H1 (cell line): ENCODE data around the gene MRAP. TPM values are rescaled to one million over a fixed set of nuclear protein-coding genes. Genes with fewer than 3 reads are reported as not detected.

ENCODE experiments used
- CTCF ChIA-PET: fragments of 300-600 bp; sonication (Branson Sonifier 250); formaldehyde crosslinking; loops from one replicate; lab custom pipeline; 2021; ENCODE audit not compliant: partially characterized antibody; lab: Charles Lee
- POLR2A ChIA-PET: fragments of 300-600 bp; sonication (Branson Sonifier 250); formaldehyde crosslinking; loops from one replicate; lab custom pipeline; 2021; ENCODE audit warnings: inconsistent platforms; ENCODE audit not compliant: partially characterized antibody; lab: Charles Lee
- DNase-seq, 2 experiments: peaks; one replicate each; pipeline versions ENCODE4 v3.0.0 to v3.0.0-alpha.2; 2010 to 2022; ENCODE audit warnings: low spot score in 2 of 2, low read depth in 1 of 2, mixed read lengths in 1 of 2
- FAIRE-seq: peaks from 2 replicates; lab custom pipeline; 2011; peaks lifted over from hg19 to GRCh38; lab: Jason Lieb, UNC
- H2AFZ ChIP-seq: 2 replicates; pipeline ENCODE4 v1.8.1; 2012; ENCODE audit warnings: low read length, inconsistent platforms
- H2AK5ac ChIP-seq: 2 replicates; pipeline ENCODE4 v1.6.1; 2013; ENCODE audit warnings: low read depth, low read length
- H2BK120ac ChIP-seq: replicated peaks from 2 replicates; pipeline ENCODE3; 2013; ENCODE audit warnings: low read depth, low read length, inconsistent platforms
- H2BK12ac ChIP-seq: 2 replicates; pipeline ENCODE4 v1.6.1; 2013; ENCODE audit warnings: low read depth, low read length
- H2BK15ac ChIP-seq: 2 replicates; pipeline ENCODE4 v1.6.1; 2013; ENCODE audit warnings: low read length
- H2BK20ac ChIP-seq: 2 replicates; pipeline ENCODE4 v1.6.1; 2013; ENCODE audit warnings: low read length
- H2BK5ac ChIP-seq: 2 replicates; pipeline ENCODE4 v1.6.1; 2013; ENCODE audit warnings: low read depth, low read length
- H3K14ac ChIP-seq: 2 replicates; pipeline ENCODE4 v1.6.1; 2013; ENCODE audit warnings: inconsistent platforms; ENCODE audit not compliant: insufficient read length
- H3K18ac ChIP-seq: 2 replicates; pipeline ENCODE4 v1.6.1; 2013; ENCODE audit warnings: low read length; ENCODE audit errors: extremely low read depth
- H3K23ac ChIP-seq: 2 replicates; pipeline ENCODE4 v1.6.1; 2013; ENCODE audit warnings: inconsistent platforms; ENCODE audit not compliant: insufficient read length
- H3K23me2 ChIP-seq: 2 replicates; pipeline ENCODE4 v1.6.1; 2013; ENCODE audit warnings: low read depth, low read length
- H3K27ac ChIP-seq: 2 replicates; pipeline ENCODE4 v1.6.1; 2011; ENCODE audit warnings: low read depth, low read length, inconsistent platforms
- H3K27me3 ChIP-seq, 4 experiments: replicated peaks in 1 of 4; 1 replicate in 1 of 4; 2 replicates in 3 of 4; pipeline versions ENCODE4 v1.6.1 to v1.8.1; 2011 to 2013; ENCODE audit warnings: low read length in 3 of 4, mild to moderate bottlenecking in 3 of 4, inconsistent platforms in 2 of 4, mixed read lengths in 2 of 4, moderate library complexity in 1 of 4; ENCODE audit not compliant: control insufficient read depth in 3 of 4, insufficient read depth in 3 of 4; ENCODE audit errors: extremely low read depth in 1 of 4
- H3K36me3 ChIP-seq, 4 experiments: 2 replicates each; pipeline versions ENCODE4 v1.6.1 to v1.8.1; 2011 to 2013; ENCODE audit warnings: mild to moderate bottlenecking in 4 of 4, low read length in 3 of 4, moderate library complexity in 2 of 4, control low read depth in 1 of 4, inconsistent platforms in 1 of 4; ENCODE audit not compliant: insufficient read depth in 4 of 4, control insufficient read depth in 2 of 4
- H3K4ac ChIP-seq: replicated peaks from 2 replicates; pipeline ENCODE3; 2013; ENCODE audit warnings: low read length, low read depth, mixed read lengths, inconsistent platforms; ENCODE audit not compliant: insufficient read length
- H3K4me1 ChIP-seq, 4 experiments: replicated peaks in 1 of 4; 1 replicate in 1 of 4; 2 replicates in 3 of 4; pipeline versions ENCODE4 v1.6.1 to v1.8.1; 2011 to 2013; ENCODE audit warnings: low read length in 3 of 4, inconsistent platforms in 2 of 4, mixed read lengths in 1 of 4; ENCODE audit not compliant: insufficient read depth in 4 of 4, control insufficient read depth in 3 of 4
- H3K4me2 ChIP-seq, 2 experiments: 2 replicates each; pipeline versions ENCODE4 v1.6.1 to v1.8.1; 2011 to 2013; ENCODE audit warnings: low read depth in 2 of 2, low read length in 2 of 2, control low read depth in 1 of 2, inconsistent platforms in 1 of 2, mild to moderate bottlenecking in 1 of 2; ENCODE audit not compliant: insufficient read depth in 1 of 2
- H3K4me3 ChIP-seq, 4 experiments: fragments of 200-600, 300-600 bp in 1 of 4; sonication (generic), shearing (Covaris generic), sonication (Bioruptor Twin) in 1 of 4; 2 replicates each; pipeline versions ENCODE4 v1.5.1 to v1.8.1; 2011 to 2016; ENCODE audit warnings: low read length in 4 of 4, low read depth in 3 of 4, control low read depth in 2 of 4, inconsistent platforms in 2 of 4, mild to moderate bottlenecking in 2 of 4, mixed read lengths in 1 of 4, moderate library complexity in 1 of 4; ENCODE audit not compliant: insufficient read depth in 2 of 4; ENCODE audit errors: extremely low read depth in 1 of 4
- H3K56ac ChIP-seq: replicated peaks from 2 replicates; pipeline ENCODE3; 2013; ENCODE audit warnings: low read depth, mild to moderate bottlenecking, mixed read lengths, low read length, inconsistent platforms; ENCODE audit not compliant: insufficient read length
- H3K79me1 ChIP-seq: 2 replicates; pipeline ENCODE4 v1.6.1; 2013; ENCODE audit warnings: low read depth, low read length, control low read depth
- H3K79me2 ChIP-seq, 2 experiments: 2 replicates each; pipeline versions ENCODE4 v1.6.1 to v1.8.1; 2012 to 2013; ENCODE audit warnings: low read length in 2 of 2, mild to moderate bottlenecking in 2 of 2, inconsistent platforms in 1 of 2; ENCODE audit not compliant: insufficient read depth in 2 of 2, control insufficient read depth in 1 of 2
- H3K9ac ChIP-seq, 4 experiments: replicated peaks in 1 of 4; 1 replicate in 1 of 4; 2 replicates in 3 of 4; pipeline versions ENCODE4 v1.6.1 to v1.8.1; 2011 to 2013; ENCODE audit warnings: low read depth in 3 of 4, low read length in 3 of 4, control low read depth in 2 of 4, mild to moderate bottlenecking in 2 of 4, moderate library complexity in 2 of 4, inconsistent platforms in 1 of 4; ENCODE audit errors: extremely low read depth in 1 of 4
- H3K9me3 ChIP-seq, 2 experiments: 2 replicates each; pipeline versions ENCODE4 v1.6.1 to v1.8.1; 2012 to 2013; ENCODE audit warnings: mild to moderate bottlenecking in 2 of 2, moderate library complexity in 2 of 2, control low read depth in 1 of 2, inconsistent platforms in 1 of 2, low read depth in 1 of 2, low read length in 1 of 2, mixed read lengths in 1 of 2; ENCODE audit not compliant: insufficient read depth in 2 of 2
- H4K20me1 ChIP-seq, 2 experiments: replicated peaks in 1 of 2; 2 replicates each; pipeline versions ENCODE3 to v1.8.1; 2011 to 2013; ENCODE audit warnings: inconsistent platforms in 2 of 2, low read length in 2 of 2, mild to moderate bottlenecking in 1 of 2; ENCODE audit not compliant: insufficient read depth in 2 of 2, control insufficient read depth in 1 of 2
- H4K5ac ChIP-seq: 2 replicates; pipeline ENCODE4 v1.6.1; 2013; ENCODE audit warnings: low read length, low read depth, mixed read lengths, inconsistent platforms; ENCODE audit not compliant: insufficient read length
- H4K8ac ChIP-seq: 2 replicates; pipeline ENCODE4 v1.8.0; 2013; ENCODE audit warnings: mild to moderate bottlenecking, moderate library complexity, low read length, inconsistent platforms; ENCODE audit not compliant: insufficient read depth; ENCODE audit errors: extremely low read depth
- H4K91ac ChIP-seq: replicated peaks from 2 replicates; pipeline ENCODE3; 2013; ENCODE audit warnings: low read length, mixed read lengths, inconsistent platforms; ENCODE audit not compliant: insufficient read length
- ATF3 ChIP-seq: IDR thresholded peaks from 2 replicates; pipeline ENCODE4 v1.6.1; 2011; ENCODE audit warnings: low read depth, mild to moderate bottlenecking, low read length; ENCODE audit not compliant: insufficient read depth
- CBX8 ChIP-seq: fragments of 300-800, 300-1000 bp; sonication (generic); IDR thresholded peaks from 2 replicates; pipeline ENCODE4 v1.7.1; 2016; ENCODE audit warnings: low read depth, low read length, borderline replicate concordance
- EP300 ChIP-seq, 2 experiments: IDR thresholded peaks; 1 replicate in 1 of 2; 2 replicates in 1 of 2; pipeline ENCODE4 v1.6.1; 2011 to 2012; ENCODE audit warnings: low read depth in 2 of 2, low read length in 2 of 2, mild to moderate bottlenecking in 2 of 2, borderline replicate concordance in 1 of 2, inconsistent platforms in 1 of 2, moderate library complexity in 1 of 2
- POLR2AphosphoS5 ChIP-seq: IDR thresholded peaks from 2 replicates; pipeline ENCODE4 v1.6.1; 2011; ENCODE audit warnings: low read depth, low read length
- RBBP5 ChIP-seq: IDR thresholded peaks from 2 replicates; pipeline ENCODE4 v1.7.1; 2012; ENCODE audit warnings: low read depth, mild to moderate bottlenecking, inconsistent platforms, low read length, moderate library complexity, borderline replicate concordance
- RFX5 ChIP-seq: IDR thresholded peaks from 2 replicates; pipeline ENCODE4 v1.6.1; 2011; ENCODE audit warnings: low read depth, low read length, improper control_type of control experiment, borderline replicate concordance
- RXRA ChIP-seq: IDR thresholded peaks from 2 replicates; pipeline ENCODE4 v1.6.1; 2011; ENCODE audit warnings: low read depth, mild to moderate bottlenecking, low read length, moderate library complexity; ENCODE audit not compliant: insufficient read depth
- SAP30 ChIP-seq: fragments of 300-600 bp; sonication (generic); IDR thresholded peaks from 2 replicates; pipeline ENCODE4 v1.7.1; 2012; ENCODE audit warnings: low read length, moderate library complexity, mild to moderate bottlenecking, inconsistent platforms; ENCODE audit not compliant: insufficient read depth, insufficient replicate concordance
- SP2 ChIP-seq: IDR thresholded peaks from 2 replicates; pipeline ENCODE4 v1.6.1; 2012; ENCODE audit warnings: mild to moderate bottlenecking, low read length, inconsistent platforms
- TEAD4 ChIP-seq: IDR thresholded peaks from 2 replicates; pipeline ENCODE4 v1.6.1; 2012; ENCODE audit warnings: low read depth, low read length, inconsistent platforms, mixed read lengths
- USF2 ChIP-seq: IDR thresholded peaks from 2 replicates; pipeline ENCODE4 v1.6.1; 2011; ENCODE audit warnings: low read length, improper control_type of control experiment
- WGBS, 2 experiments: shearing (Covaris generic) in 1 of 2; methylation state at CpG; one replicate each; pipeline versions ENCODE4 v1.1.6 to v1.1.7; 2013 to 2015; ENCODE audit warnings: low lambda C conversion rate in 2 of 2, mixed read lengths in 2 of 2, inconsistent platforms in 1 of 2, low coverage in 1 of 2, missing lambda C conversion rate in 1 of 2; ENCODE audit not compliant: insufficient replicate concordance in 2 of 2, insufficient coverage in 1 of 2, insufficient read length in 1 of 2; ENCODE audit errors: extremely low coverage in 1 of 2, missing lambda C conversion rate in 1 of 2; 5-methylcytosine and 5-hydroxymethylcytosine counted together
- polyA plus RNA-seq, 7 experiments: library from polyadenylated mRNA; depleted of rRNA in 3 of 7; stranded (reverse) in 5 of 7; unstranded in 2 of 7; fragments of >200 nt in 5 of 7; fragments of 200-250 nt in 2 of 7; gene quantifications; 1 replicate in 5 of 7; 2 replicates in 1 of 7; 4 replicates in 1 of 7; pipeline versions ENCODE4 v1.2.1 to v1.2.3, GENCODE V29; 2011 to 2013; ENCODE audit warnings: missing spikeins in 2 of 7, mixed read lengths in 2 of 7
- total RNA-seq: library from RNA; stranded (reverse); fragmentation: NEBNext Ultra II Directional; extraction: Animal tissue kit (Norgen Biotek cat#: 25700); gene quantifications from 2 replicates; pipeline ENCODE4 v1.2.1, GENCODE V29; 2021

MRAP gene
- total and polyA plus RNA-seq, 2 of the 8 experiments (the other 6 are each of a cell fraction or from before 2014, with no cell fraction given), result not detected

- no peak for DNase-seq
- H3K9me3 ChIP-seq, result peaks cover 0 to 3% of the 10 kb centered on the region in 2 experiments; a peak in 1 of 4 replicates
- no peaks in the 10 kb centered on the region for H3K79me2 ChIP-seq
- H3K4me2 ChIP-seq, result no peak overlapping the region
- no peak overlapping the region for H3K56ac ChIP-seq
- no peak overlapping the region for H3K9ac ChIP-seq
- H3K23me2 ChIP-seq, result no peaks in the 10 kb centered on the region; the same call in 1 of the 2 replicates
- H2BK120ac ChIP-seq, result no peak overlapping the region
- POLR2A ChIA-PET, result no interaction called here
- no peak overlapping the region for H3K14ac ChIP-seq
- H3K23ac ChIP-seq, result no peak overlapping the region
- no peak overlapping the region for H3K27ac ChIP-seq
- H2AFZ ChIP-seq, result no peak overlapping the region
- peaks cover 2 to 7% of the 10 kb centered on the region in 2 experiments for H4K20me1 ChIP-seq
- 91% methylated on average over 6 of the region's 6 CpGs; no CpG with 5 or more reads in 1 of the 2 experiments for WGBS, 2 experiments
- H3K36me3 ChIP-seq, result peaks cover 0 to 3% (median 0%) of the 10 kb centered on the region in 4 experiments; a peak in 1 of 8 replicates
- H4K5ac ChIP-seq, result no peak overlapping the region
- H2BK20ac ChIP-seq, result no peak overlapping the region
- H3K4ac ChIP-seq, result no peak overlapping the region
- no peak overlapping the region for H3K18ac ChIP-seq
- H2BK15ac ChIP-seq, result no peak overlapping the region
- CTCF ChIA-PET, result interaction anchor here (0.9 to 1.9 kb wide), 3 partner anchors 9 to 16 kb away, joined by 3 to 5 read pairs (median 3); no protein-coding TSS in a partner anchor
- H2AK5ac ChIP-seq, result no peak overlapping the region
- no peak for FAIRE-seq
- H2BK12ac ChIP-seq, result no peak overlapping the region
- H4K8ac ChIP-seq, result no peak overlapping the region
- H3K4me3 ChIP-seq, result no peak overlapping the region
- no peaks in the 10 kb centered on the region for H3K27me3 ChIP-seq
- no peaks in the 10 kb centered on the region for H3K4me1 ChIP-seq
- no peaks in the 10 kb centered on the region for H3K79me1 ChIP-seq
- H2BK5ac ChIP-seq, result no peak overlapping the region
- H4K91ac ChIP-seq, result no peak overlapping the region
- TF ChIP-seq SAP30, result no peak
- TF ChIP-seq RFX5, result no peak
- TF ChIP-seq RBBP5, result no peak
- no peak for TF ChIP-seq RXRA
- no peak for TF ChIP-seq SP2
- no peak for TF ChIP-seq USF2
- TF ChIP-seq TEAD4, result no peak
- no peak for TF ChIP-seq CBX8
- TF ChIP-seq POLR2AphosphoS5, result no peak
- TF ChIP-seq EP300 (IDR thresholded peaks at IDR 0.05; ENCODE audit: borderline replicate concordance in 1 of 2, low read depth in 2 of 2, low read length in 2 of 2), result no peak
- no peak for TF ChIP-seq ATF3
Observed at GRCh38 chr21:32299695-32300094, 1.0 kb downstream of the MRAP start.
